GM18873 (cell line): ENCODE results near the gene PLEKHH1.
"Not testable (repeated sequence)": the region's sequence is repeated elsewhere in the genome, so short reads cannot be mapped to it uniquely, and the experiment has no call there.

Source experiments
- ATAC-seq: cut with Tn5 transposase; IDR thresholded peaks from one replicate; pipeline ENCODE4 v1.9.1; 2021; ENCODE audit warnings: mild to moderate bottlenecking, moderate library complexity, moderate number of reproducible peaks; ENCODE audit not compliant: unreplicated experiment, low FRiP score

PLEKHH1 gene

DNA sequence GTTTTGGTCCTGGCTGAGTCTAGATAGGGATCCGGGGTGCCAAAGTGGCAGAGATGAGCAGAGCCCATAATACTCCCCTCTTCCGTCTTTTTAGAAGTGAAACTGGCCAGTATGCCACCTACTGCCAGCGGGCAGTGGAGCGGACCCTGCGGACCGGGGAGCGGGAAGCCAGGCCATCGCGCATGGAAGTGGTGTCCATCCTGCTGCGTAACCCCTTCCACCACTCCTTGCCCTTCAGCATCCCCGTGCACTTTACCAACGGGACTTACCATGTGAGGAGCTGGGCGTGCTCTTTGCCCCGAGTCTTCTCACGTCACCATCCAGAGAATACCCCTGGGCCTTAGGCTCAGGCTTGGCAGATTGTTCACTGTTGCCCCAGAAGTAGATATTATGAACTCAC lies 46.0 kb downstream of the PLEKHH1 start:
- no peak for ATAC-seq

DNA sequence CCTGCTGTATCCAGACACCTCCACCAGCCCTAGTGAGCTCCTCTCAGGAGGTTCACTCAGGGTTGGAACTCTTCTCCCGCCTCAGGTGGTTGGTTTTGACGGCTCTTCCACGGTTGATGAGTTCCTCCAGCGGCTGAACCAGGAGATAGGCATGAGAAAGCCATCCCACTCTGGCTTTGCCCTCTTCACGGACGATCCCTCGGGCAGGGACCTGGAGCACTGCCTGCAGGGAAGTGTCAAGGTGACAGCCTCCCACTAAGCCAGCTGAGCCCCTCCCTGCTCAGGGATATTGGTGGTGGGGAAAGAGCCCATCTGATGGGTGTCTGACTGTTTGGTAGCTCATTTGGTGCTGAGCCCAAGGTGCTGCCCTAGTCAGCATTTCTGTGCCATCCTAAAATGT lies 46.5 kb downstream of the PLEKHH1 start:
- no peak for ATAC-seq

DNA sequence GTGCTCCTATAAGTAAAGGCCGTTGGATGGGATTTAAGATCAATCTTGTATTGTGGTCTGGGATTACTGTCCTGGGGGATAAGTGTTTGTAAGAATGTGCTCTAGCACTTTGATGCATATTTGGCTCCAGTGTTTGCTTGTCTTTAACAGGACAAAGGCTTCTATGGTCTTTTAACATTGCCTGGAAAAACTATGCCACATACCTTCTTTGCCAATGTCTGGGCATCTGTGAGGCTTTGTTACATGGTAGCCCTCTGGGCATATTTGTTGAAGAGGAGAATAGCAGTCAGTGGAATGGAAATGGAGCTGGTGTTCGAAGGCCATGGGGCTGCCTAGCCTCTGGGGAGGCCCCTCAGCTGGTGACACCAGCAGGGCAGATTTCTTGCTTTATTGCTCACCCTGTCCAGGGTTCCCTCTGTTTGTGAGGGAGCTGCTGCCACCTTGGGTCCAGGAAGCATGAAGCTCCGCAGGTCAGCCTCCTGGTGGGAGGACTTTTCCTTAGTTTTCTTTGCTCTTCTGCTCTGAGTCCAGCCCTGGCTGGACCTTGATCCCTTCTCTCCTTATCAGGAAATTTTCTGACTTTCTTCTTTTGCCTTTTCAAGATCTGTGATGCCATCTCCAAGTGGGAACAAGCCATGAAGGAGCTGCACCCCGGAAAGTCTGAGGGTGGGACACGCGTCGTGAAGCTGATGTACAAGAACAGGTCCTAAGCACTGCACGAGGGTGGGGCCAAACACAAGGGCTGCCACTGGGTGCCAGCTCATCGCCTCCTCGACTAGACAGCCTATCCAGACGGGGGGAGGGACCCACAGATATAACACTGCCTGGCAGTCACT lies 47.5 kb downstream of the PLEKHH1 start:
- no peak for ATAC-seq

DNA sequence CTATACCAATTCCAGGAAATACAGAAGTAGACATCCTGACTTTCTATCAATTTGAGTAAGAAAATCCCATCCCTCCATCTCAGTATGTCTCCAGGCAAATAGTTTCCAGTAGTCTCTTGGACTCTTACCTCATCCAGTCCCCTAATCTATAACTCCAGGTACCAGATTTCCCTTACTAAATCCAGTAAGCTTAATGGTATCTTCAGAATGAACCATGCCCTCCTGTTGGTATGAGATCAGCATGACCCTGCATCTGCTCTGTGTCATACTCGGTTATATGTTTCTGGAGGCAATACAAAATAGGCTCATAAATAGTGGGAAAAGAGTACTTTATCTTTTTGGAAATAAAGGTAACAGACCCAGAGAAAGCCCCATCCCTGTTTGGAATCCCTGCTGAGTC lies 48.6 kb downstream of the PLEKHH1 start:
- ATAC-seq: no peak

DNA sequence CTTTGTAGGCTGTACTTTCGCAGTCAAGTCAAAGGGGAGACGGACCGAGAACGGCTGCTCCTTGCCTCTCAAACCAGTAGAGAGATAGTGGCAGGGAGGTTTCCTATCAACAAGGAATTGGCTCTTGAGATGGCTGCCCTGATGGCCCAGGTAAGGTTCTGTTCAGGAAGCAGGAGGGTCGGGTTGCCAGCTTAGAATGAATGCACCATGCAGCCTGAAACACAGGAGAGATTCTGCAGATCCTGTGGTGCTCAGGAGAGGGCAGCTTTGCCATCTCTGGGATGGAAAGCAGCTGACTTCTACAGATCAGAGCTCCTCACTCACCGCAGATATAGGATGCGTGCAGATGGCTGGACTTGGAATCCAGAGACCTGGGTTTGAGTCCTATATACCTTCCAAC lies 49.0 kb downstream of the PLEKHH1 start:
- no peak for ATAC-seq

DNA sequence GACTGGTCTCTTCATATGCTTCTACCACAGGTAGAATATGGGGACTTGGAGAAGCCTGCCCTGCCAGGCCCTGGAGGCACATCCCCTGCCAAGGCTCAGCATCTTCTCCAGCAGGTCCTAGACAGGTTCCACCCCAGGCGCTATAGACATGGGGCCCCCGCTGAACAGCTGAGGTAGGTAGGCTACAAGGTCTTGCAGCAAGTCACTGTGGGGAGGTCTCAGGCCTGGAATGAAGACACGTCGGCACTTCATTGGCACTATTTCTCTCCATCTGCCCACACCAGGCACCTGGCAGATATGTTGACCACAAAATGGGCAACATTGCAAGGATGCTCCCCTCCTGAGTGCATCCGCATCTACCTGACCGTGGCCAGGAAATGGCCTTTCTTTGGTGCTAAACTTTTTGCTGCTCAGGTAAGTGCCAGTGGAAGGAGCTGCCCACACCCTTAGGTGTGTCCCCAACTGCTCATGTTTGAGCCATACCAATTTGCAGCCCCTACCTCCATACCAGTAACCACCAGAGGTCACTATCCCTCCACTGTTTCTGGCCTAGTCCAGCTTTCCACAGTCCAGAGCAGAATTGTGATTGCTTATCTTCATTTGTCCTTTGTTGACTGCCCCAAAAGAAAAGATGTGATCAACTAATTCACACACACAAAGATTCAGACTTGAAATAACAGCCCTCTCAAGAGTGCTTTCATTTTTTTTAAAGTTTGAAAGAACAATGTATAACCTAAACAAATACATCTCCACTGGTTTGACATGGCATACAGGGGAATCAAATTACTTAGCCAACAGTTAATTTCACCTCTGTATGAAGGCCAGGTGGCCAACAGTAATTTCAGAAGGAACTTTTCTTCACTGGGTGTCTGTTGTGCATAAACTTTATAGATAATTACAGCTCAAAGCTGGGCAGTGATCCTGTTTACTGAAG lies 50.9 kb downstream of the PLEKHH1 start:
- no peak for ATAC-seq

DNA sequence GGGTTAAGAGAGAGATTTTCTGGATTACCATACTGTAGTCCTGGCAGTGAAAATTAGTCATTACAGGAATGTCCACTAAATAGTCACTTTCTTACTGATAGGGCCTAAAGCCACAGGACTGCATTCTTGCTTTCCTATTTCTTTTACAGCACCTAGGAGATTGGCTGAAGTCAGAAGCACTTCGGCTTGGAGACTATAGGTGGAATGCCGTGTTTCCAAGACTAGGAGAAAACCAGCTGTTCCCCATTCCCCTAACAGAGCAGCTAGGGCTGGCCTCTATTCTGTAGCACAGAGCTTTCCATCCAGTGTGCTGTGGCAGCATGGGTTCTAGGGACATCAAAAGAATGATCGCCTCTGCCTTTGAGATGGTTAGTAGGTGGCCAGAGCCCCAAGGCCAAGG lies 51.9 kb downstream of the PLEKHH1 start:
- ATAC-seq: no peak

DNA sequence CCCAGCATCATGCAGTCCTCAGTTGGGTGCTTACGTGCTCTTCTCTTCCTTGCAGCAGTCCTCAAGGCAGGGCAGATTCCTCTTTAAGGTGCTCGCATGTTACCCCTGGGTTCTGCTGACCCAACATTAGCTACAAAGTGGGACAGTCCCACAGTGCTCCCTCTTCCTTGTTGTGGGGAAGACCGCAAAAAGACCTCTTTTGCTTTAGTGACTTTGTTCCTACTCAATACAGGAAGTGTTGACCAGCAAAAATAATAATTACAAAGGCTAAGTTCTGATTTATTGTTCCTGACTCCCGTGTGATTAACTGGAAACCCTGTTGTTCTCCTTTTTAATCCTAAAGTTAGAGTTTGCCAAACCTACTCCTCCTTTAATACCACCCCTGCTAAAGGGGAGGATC lies 53.3 kb downstream of the PLEKHH1 start:
- no peak for ATAC-seq

DNA sequence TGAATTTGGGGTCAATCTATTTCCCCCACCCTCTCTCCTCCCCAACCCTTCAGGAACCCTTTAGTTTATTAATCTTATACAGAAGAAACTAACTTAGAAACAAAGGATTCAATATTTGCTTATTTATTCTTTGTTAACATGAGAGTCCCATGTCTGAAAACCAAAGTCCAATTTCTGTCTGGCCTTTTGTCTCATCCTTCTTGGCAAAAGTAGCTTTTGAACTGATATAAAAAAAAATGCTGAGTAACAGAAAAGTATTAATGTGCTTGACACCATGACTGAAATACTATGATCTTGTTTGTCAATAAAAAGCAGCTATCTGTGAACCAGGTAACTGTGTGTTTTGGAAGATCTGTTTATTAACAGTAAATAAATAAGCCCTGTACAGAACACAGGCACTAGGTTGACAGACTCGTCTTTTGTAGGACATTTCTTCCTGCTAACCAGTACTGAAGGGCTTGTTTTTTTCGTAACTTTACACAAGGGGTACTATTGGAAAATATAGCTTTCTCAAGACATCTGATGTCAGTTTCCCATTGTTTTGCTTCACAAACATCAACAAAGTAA lies 56.2 kb downstream of the PLEKHH1 start:
- ATAC-seq: no peak

DNA sequence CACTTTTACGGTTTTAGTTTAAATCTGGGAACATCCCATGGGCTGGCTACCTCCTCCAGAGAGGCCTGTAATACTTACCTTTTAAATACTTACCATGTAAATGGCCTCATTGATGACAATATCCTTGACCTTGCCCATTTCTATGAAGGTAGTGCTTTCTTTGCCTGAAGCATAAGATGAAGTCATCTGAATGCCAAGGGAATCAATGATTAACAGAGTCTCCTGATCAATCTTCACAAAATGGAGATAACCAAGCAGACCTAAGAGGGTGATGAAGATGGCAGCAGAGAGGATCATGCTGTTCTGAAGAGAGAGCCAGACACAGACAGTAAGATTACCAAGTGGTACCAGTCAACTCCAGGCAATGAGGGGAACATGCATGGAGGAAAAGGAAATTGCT lies 60.6 kb downstream of the PLEKHH1 start:
- not testable (repeated sequence) for ATAC-seq

DNA sequence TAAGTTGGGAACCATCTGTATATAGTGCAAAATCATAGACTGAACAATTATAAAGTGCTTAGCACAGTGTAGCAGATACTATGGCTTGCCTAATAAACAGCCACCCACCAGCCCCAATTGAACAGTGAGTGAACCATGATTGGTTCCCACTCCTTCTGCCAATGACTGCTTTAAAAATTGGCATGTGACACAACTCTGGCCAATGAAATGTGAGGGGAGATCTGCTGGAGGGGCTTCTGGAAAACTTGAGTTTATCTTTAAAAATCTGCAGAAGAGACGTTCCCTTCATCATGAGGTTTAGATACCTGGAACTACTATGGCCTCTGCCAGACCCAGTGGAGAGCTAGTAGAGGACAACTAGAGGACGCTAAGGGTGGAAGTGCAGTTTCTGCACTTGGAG lies 62.3 kb downstream of the PLEKHH1 start:
- no peak for ATAC-seq

DNA sequence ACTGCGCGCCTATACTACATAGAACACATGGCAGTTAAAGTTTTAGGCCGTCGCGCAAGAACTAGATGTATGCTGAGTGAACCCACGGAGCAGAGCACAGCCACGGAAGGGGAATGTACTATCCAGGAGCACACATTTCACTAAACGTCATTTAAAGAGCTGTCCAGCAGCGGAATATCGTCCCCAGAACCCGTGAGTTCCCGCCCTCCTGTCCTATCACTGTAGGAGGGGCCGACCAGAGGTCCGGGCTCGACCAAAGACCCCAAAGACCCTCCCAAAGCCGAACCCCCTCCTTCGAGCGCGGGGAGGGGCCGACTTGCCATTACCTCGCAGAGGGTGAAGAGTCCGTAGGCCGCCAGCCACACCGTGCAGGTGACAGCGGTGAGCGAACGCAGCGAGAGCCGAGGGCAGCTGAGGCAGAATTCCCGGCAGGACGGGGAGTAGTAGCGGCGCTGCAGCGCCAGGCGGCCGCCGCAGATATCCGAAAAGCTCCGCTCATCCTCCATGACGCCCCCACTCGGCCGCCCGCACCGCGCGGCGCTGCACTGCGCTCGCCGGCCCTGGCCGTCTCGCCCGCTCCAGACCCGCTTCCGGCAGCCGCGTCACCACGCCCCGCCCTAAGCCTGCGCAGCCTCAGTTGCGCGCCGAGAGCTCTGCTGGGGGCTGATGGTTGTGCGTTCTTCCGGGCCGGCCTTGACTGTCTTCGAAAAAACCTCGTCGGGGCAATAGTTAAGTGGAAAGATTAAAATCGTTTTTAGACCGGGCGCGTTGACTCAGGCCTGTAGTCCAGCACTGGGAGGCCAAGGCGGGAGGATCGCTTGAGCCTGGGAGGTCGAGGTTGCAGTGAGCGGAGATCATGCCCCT lies 66.8 kb downstream of the PLEKHH1 start, which contains the start of gene PIGH:
PIGH (minus strand) TSS at position 571 of the 864 bp plus-strand sequence; CDS start at position 506, 65 bp downstream.
- ATAC-seq: peak; percentile 73

DNA sequence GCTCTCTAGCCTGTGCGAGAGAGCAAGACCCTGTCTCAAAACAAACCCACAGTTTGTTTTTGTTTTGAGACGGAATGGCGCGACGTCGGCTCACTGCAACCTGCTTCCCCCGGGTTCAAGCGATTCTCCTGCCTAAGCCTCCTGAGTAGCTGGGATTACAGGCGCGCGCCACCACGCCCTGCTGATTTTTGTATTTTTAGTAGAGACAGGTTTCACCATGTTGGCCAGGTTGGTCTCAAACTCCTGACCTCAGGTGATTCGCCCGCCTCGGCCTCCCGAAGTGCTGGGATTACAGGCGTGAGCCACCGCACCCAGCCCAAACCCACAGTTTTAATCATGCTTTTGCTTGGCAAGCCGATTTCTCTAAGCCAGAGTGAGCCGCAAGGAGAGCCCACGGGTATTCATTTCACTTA lies 67.5 kb downstream of the PLEKHH1 start:
- ATAC-seq: not testable (repeated sequence)

DNA sequence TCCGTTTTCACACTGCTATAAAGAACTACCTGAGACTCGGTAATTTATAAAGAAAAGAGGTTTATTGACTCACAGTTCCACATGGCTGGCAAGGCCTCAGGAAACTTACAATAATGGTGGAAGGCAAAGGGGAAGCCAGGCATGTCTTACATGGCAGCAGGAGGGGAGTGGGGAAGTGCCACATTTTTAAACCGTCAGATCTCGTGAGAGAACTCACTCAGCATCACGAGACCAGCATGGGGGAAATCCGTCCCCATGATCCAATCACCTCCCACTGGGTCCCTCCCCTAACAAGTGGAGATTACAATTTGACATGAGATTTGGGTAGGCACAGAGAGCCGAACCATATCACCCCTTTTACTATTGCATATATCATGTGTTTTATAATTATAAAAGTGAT lies 69.0 kb downstream of the PLEKHH1 start:
- ATAC-seq: no peak

DNA sequence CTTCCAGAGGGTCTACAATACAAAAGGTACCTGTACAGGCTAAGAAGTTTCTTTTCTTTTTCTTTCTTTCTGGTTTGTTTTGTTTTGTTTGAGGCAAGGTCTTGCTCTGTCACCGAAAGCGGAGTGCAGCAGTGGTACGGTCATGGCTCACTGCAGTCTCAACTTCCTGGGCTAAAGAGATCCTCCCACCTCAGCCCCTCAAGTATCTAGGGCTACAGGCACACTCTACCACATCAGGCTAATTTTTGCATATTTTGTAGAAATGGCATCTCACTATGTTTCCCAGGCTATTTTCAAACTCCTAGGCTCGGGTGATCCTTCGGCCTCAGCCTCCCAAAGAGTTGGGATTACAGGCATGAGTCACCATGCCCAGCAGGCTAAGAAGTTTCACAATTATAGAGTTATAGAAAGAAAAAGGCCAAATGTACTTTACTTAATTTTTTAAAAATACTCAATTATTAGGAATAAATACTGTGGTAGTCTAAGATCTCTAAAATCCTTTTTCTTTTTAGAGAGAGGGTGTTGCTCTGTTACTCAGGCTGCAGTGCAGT lies 70.0 kb downstream of the PLEKHH1 start:
- peak; percentile 55 for ATAC-seq

DNA sequence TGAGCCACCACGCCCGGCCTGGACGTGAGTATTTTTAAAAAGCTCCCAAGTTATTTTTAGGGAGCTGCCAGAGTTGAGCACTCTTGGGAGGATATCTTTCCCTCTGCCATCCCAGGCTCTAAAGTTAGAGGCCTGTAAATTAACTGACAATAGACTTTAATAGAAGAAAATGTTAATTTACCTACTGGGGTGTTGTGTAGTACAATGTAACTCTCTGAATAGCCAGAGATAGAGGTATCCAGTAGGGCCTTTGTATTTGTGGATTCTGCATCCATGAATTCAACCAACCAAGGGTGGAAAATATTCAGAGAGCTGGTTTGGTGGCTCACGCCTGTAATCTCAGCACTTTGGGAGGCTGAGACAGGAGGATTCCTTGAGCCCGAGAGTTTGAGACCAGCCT lies 74.6 kb downstream of the PLEKHH1 start:
- no peak for ATAC-seq

DNA sequence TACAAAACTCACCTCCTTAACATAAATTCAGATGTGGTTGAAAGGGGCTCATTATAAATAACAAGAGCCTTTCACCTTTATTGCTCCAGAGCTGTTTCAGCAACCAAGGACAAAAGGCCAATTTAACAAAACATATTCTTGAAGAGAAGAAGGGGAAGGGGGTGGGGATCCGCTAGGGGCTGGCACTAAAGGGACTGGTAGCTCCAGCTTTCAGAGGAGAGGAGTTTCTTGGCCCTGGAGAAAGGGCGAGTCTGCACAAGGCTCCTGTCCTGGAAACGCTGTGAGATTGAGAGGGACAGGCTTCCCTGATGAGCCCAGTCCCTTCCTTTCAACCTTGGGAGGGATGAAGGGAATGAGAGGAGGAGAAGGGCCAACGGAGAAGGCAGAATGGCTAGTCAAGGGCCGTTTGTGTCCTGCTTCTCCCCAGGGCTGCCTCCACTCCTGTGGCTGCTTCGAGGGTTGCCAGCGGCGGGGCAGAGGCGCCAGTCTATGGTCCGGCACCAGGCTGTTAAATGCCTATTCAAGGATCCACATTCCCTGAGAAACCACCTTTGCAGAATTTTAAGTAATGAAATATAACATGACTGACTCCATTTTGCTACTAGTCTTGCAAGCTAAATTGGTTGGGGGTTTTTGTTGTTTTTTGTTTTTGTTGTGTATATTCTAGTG lies 76.7 kb downstream of the PLEKHH1 start:
- no peak for ATAC-seq

DNA sequence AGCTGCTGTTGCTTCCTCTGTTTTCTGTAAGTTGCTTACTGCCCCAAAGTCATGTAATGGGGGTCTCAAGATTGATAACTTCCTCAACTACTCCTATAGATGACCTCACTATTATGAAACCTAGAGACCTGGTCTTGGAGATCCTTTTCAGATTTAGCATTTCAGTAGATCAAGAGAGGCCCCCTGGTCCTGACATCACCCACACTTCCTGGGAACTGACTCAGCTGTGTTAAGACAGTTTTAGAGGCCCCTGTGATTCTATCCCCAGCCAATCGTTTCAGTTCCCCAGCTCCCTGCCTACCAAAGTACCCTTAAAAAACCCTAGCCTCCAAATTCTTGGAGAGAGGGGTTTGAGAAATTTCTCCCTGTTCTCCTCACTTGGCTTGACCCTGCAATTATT lies 77.4 kb downstream of the PLEKHH1 start:
- ATAC-seq: no peak

DNA sequence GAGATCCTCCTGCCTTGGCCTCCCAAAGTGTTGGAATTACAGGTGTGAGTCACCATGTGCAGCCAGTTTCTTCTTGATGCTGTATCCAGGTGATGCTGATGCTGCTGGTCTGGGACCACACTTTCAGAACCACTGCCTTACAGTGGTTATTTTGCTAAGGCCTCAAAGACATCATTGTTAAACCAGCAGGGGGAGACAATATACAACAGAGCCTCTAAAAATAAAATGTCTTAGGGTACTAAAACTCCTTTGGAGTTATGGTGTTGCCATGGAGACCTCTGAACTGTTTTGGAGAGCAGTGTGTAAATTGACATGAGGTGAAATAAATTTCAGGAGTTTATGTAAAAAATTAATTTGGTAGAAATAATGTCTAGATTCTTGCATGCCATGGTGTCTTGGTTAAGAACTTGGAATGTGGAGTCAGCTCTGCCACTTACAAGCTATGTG lies 85.5 kb downstream of the PLEKHH1 start:
- no peak for ATAC-seq
